Esophagus muscularis mucosa (tissue), 4 donors: Measurements from ENCODE around the gene PEPD. TPM values are rescaled to one million over a fixed set of nuclear protein-coding genes. Genes with fewer than 3 reads are reported as not detected.

ENCODE experiments used
- DNase-seq: peaks from one replicate; pipeline ENCODE4 v3.0.0-alpha.2; 2017; ENCODE audit errors: extremely low spot score
- H3K27ac ChIP-seq, 4 donors: fragments of 200-600 bp; sonication (generic); replicated peaks in 1 of 4; 1 replicate in 3 of 4; 2 replicates in 1 of 4; pipeline ENCODE4 v1.5.1; 2016 to 2019; ENCODE audit warnings: mild to moderate bottlenecking in 1 of 4
- H3K27me3 ChIP-seq, 4 donors: fragments of 200-600 bp; sonication (generic); one replicate each; pipeline versions ENCODE4 v1.5.1 to v1.6.0; 2016 to 2019
- H3K36me3 ChIP-seq, 4 donors: fragments of 200-600 bp; sonication (generic); one replicate each; pipeline ENCODE4 v1.5.1; 2016 to 2019
- H3K4me1 ChIP-seq, 4 donors: fragments of 200-600 bp; sonication (generic); one replicate each; pipeline ENCODE4 v1.5.1; 2016 to 2019
- H3K4me3 ChIP-seq, 4 donors: fragments of 200-600 bp; sonication (generic); 1 replicate in 2 of 4; 2 replicates in 2 of 4; pipeline ENCODE4 v1.5.1; 2016 to 2019; ENCODE audit warnings: mild to moderate bottlenecking in 4 of 4, moderate library complexity in 1 of 4
- H3K9me3 ChIP-seq, 4 donors: fragments of 200-600 bp; sonication (generic); 1 replicate in 3 of 4; 2 replicates in 1 of 4; pipeline ENCODE4 v1.5.1; 2016 to 2019
- CTCF ChIP-seq, 3 experiments: fragments of 200-600 bp in 2 of 3; fragments of 450-650 bp in 1 of 3; sonication (generic) in 2 of 3; IDR thresholded peaks; one replicate each; pipeline ENCODE4 v1.5.1; 2017 to 2019; ENCODE audit warnings: antibody characterized with exemption in 3 of 3, mild to moderate bottlenecking in 2 of 3, moderate library complexity in 1 of 3
- EP300 ChIP-seq: sonication (generic); formaldehyde crosslinking; IDR thresholded peaks from one replicate; pipeline ENCODE4 v1.6.1; 2017; ENCODE audit warnings: antibody characterized with exemption
- POLR2A ChIP-seq: fragments of 450-650 bp; IDR thresholded peaks from one replicate; pipeline ENCODE4 v1.6.1; 2017; ENCODE audit warnings: antibody characterized with exemption, moderate library complexity, mild to moderate bottlenecking, low read depth
- POLR2AphosphoS5 ChIP-seq, 2 donors: sonication (generic); formaldehyde crosslinking; IDR thresholded peaks; one replicate each; pipeline ENCODE4 v1.6.1; 2017; ENCODE audit warnings: antibody characterized with exemption in 2 of 2
- WGBS: methylation state at CpG from one replicate; pipeline ENCODE4 v1.1.5; 2018; 5-methylcytosine and 5-hydroxymethylcytosine counted together
- intact Hi-C: fragments of 100-400 bp; cut with DNase I; formaldehyde crosslinking; loops from one replicate; pipeline ENCODE4 v1.15.1; 2023
- total RNA-seq, 4 donors: library from RNA; depleted of rRNA; stranded (reverse); fragments of >200 nt; gene quantifications; one replicate each; pipeline versions ENCODE4 v1.1.0 to v1.2.1, GENCODE V29; 2016

PEPD gene
- total RNA-seq, 4 donors from 2014 or later, result 59.8 to 90.9 (median 73.0) TPM

DNA sequence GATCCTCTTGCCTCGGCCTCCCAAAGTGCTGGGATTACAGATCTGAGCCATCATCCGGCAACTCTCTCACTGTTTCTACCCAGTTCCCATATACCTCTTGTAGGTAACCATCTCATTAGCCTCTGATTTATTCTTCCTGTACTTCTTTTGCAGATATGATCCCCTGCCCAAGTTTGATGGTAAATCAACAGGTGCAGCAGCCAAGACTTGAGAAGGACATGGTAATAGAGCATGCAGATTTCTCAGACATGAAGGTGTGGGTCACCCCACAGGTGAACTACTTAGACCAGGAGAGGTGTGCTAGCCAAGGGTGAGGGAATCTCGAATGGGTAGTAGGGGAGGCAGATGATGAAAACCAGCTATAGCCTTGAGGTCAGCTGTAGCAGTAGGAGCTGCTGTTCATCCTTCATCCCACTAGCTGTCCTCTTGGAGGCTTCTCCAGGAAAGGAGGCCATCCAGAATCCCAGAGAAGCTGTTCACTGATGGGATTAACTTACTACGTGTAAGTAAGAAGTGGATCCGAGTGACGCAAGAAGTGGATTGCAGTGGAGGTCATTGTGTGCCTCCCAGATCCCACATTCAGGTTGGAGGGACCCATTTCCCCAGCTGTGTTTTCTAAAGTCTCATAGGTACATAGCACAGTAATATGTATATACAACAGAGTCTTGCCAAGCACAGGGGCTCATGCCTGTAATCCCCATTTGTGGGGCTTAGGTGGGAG, 158.9 kb downstream of the PEPD start:
- TF ChIP-seq POLR2AphosphoS5 (IDR thresholded peaks at IDR 0.05) (no peak), POLR2A (no peak), EP300 (no peak), CTCF (IDR thresholded peaks at IDR 0.05) (no peak)
- intact Hi-C loops, result no loop called here
- WGBS, result 87% methylated on average over 6 of the region's 6 CpGs

GRCh38 chr19:33359581-33359980, 162.0 kb downstream of the PEPD start:
- Histone ChIP-seq H3K4me3 (no peak overlapping the region), H3K9me3 (peaks cover 0 to 3% (median 0%) of the 10 kb centered on the region in 4 donors), H3K4me1 (no peaks in the 10 kb centered on the region), H3K36me3 (no peaks in the 10 kb centered on the region), H3K27me3 (no peaks in the 10 kb centered on the region), H3K27ac (no peak overlapping the region)
- intact Hi-C loops, result no loop called here
- TF ChIP-seq POLR2A, result no peak
- WGBS, result 82% methylated on average over 3 of the region's 3 CpGs
- DNase-seq, result no peak

More for the DNA sequence above, 158.9 kb downstream of the PEPD start:
- no peaks in the 10 kb centered on the region for H3K36me3 ChIP-seq
- H3K4me1 ChIP-seq, result no peaks in the 10 kb centered on the region
- no peak for DNase-seq
- no peaks in the 10 kb centered on the region for H3K9me3 ChIP-seq
- H3K27ac ChIP-seq, result no peak overlapping the region
- no peaks in the 10 kb centered on the region for H3K27me3 ChIP-seq
- no peak overlapping the region for H3K4me3 ChIP-seq

DNA sequence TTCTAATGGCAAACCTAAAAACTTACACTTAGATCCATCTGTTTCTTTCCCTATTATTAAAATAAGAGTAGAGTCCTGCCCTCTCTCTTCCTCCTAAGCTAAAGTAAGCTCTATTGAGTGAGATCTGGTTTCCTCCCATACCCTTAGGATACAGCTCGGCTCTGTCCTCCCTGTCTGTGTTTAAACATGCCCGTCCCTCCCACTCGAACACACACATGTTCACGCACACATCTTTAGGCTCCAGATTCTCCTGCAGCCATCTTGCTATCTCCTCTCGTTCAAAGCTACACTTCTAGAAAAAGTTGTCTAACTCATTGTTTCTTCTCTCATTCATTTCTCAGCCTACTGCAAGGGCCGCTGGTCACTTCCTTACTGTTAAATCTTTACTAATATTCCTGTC, 163.2 kb downstream of the PEPD start:
- H3K27ac ChIP-seq, result no peak overlapping the region
- no peak overlapping the region for H3K4me3 ChIP-seq
- TF ChIP-seq EP300, result no peak
- TF ChIP-seq POLR2A, result no peak
- TF ChIP-seq CTCF (IDR thresholded peaks at IDR 0.05), result no peak
- TF ChIP-seq POLR2AphosphoS5 (IDR thresholded peaks at IDR 0.05), result no peak
- no peaks in the 10 kb centered on the region for H3K36me3 ChIP-seq
- 86% methylated on average over 6 of the region's 6 CpGs for WGBS
- peaks cover 0 to 3% (median 0%) of the 10 kb centered on the region in 4 donors for H3K9me3 ChIP-seq
- intact Hi-C loops, result no loop called here
- no peaks in the 10 kb centered on the region for H3K27me3 ChIP-seq
- H3K4me1 ChIP-seq, result no peaks in the 10 kb centered on the region
- DNase-seq, result no peak

GRCh38 chr19:33357556-33357955, 164.0 kb downstream of the PEPD start:
- Histone ChIP-seq H3K27ac (no peak overlapping the region), H3K27me3 (no peaks in the 10 kb centered on the region), H3K9me3 (peaks cover 0 to 3% (median 0%) of the 10 kb centered on the region in 4 donors), H3K36me3 (no peaks in the 10 kb centered on the region), H3K4me3 (no peak overlapping the region), H3K4me1 (no peaks in the 10 kb centered on the region)
- 41% methylated on average over 1 of the region's 1 CpG for WGBS
- DNase-seq, result no peak
- TF ChIP-seq POLR2AphosphoS5 (IDR thresholded peaks at IDR 0.05), result no peak
- TF ChIP-seq CTCF (IDR thresholded peaks at IDR 0.05), result no peak
- intact Hi-C loops, result no loop called here

GRCh38 chr19:33355535-33355934, 166.1 kb downstream of the PEPD start:
- intact Hi-C loops, result no loop called here
- TF ChIP-seq POLR2AphosphoS5 (IDR thresholded peaks at IDR 0.05), result no peak
- TF ChIP-seq CTCF (IDR thresholded peaks at IDR 0.05), result no peak
- no peak for TF ChIP-seq POLR2A
- no peak for TF ChIP-seq EP300
- Histone ChIP-seq H3K4me3 (no peak overlapping the region), H3K4me1 (no peaks in the 10 kb centered on the region), H3K36me3 (no peaks in the 10 kb centered on the region), H3K27ac (no peak overlapping the region), H3K9me3 (peaks cover 0 to 3% (median 0%) of the 10 kb centered on the region in 4 donors), H3K27me3 (peaks cover 0 to 7% (median 0%) of the 10 kb centered on the region in 4 donors)
- no peak for DNase-seq
- WGBS, result 79% methylated on average over 2 of the region's 2 CpGs
